Measurements from ENCODE around the gene CRYBG1.

CRYBG1 gene

GRCh38 chr6:106462923-106463557 is 102.5 kb downstream of the CRYBG1 start:
- no peak for DNase-seq (ENCODE audit: low spot score)

- no peak for DNase-seq (ENCODE audit: low spot score)
Measured at GRCh38 chr6:106466211-106466610, 105.7 kb downstream of the CRYBG1 start.

GRCh38 chr6:106468935-106469334 is 108.4 kb downstream of the CRYBG1 start:
- DNase-seq (ENCODE audit: low spot score), result no peak

- no peak for DNase-seq (ENCODE audit: low spot score)
Measured at GRCh38 chr6:106469882-106470281, 109.4 kb downstream of the CRYBG1 start.

- DNase-seq (ENCODE audit: low spot score), result no peak
Measured at GRCh38 chr6:106470316-106470715, 109.8 kb downstream of the CRYBG1 start.

- no peak for DNase-seq (ENCODE audit: low spot score)
Measured at GRCh38 chr6:106470811-106471210, 110.3 kb downstream of the CRYBG1 start.

GRCh38 chr6:106473812-106474211 is 113.3 kb downstream of the CRYBG1 start:
- DNase-seq (ENCODE audit: low spot score), result peak; percentile 53

GRCh38 chr6:106474466-106474865 is 113.9 kb downstream of the CRYBG1 start:
- no peak for DNase-seq (ENCODE audit: low spot score)

- no peak for DNase-seq (ENCODE audit: low spot score)
Measured at GRCh38 chr6:106475284-106475683, 114.8 kb downstream of the CRYBG1 start.

- peak; percentile 23 for DNase-seq (ENCODE audit: low spot score)
Measured at GRCh38 chr6:106476331-106477105, 116.0 kb downstream of the CRYBG1 start.

- DNase-seq (ENCODE audit: low spot score), result no peak
Measured at GRCh38 chr6:106477146-106477545, 116.6 kb downstream of the CRYBG1 start.

GRCh38 chr6:106477790-106478189 is 117.3 kb downstream of the CRYBG1 start:
- DNase-seq (ENCODE audit: low spot score), result no peak

GRCh38 chr6:106486236-106486635 is 125.7 kb downstream of the CRYBG1 start:
- no peak for DNase-seq (ENCODE audit: low spot score)

- peak; percentile 37 for DNase-seq (ENCODE audit: low spot score)
Measured at GRCh38 chr6:106488494-106489370, 128.2 kb downstream of the CRYBG1 start.

- no peak for DNase-seq (ENCODE audit: low spot score)
Measured at GRCh38 chr6:106490030-106490429, 129.5 kb downstream of the CRYBG1 start.

GRCh38 chr6:106490436-106490835 is 129.9 kb downstream of the CRYBG1 start:
- DNase-seq (ENCODE audit: low spot score), result no peak

GRCh38 chr6:106490974-106491373 is 130.5 kb downstream of the CRYBG1 start:
- DNase-seq (ENCODE audit: low spot score), result no peak

GRCh38 chr6:106495014-106495413 is 134.5 kb downstream of the CRYBG1 start:
- no peak for DNase-seq (ENCODE audit: low spot score)

GRCh38 chr6:106496823-106497222 is 136.3 kb downstream of the CRYBG1 start:
- no peak for DNase-seq (ENCODE audit: low spot score)

GRCh38 chr6:106501960-106502371 is 141.4 kb downstream of the CRYBG1 start:
- no peak for DNase-seq (ENCODE audit: low spot score)

- DNase-seq (ENCODE audit: low spot score), result no peak
Measured at GRCh38 chr6:106502559-106502958, 142.0 kb downstream of the CRYBG1 start.

GRCh38 chr6:106508277-106508676 is 147.8 kb downstream of the CRYBG1 start:
- DNase-seq (ENCODE audit: low spot score), result no peak

GRCh38 chr6:106508834-106509233 is 148.3 kb downstream of the CRYBG1 start:
- no peak for DNase-seq (ENCODE audit: low spot score)
